CD4-positive, CD25-positive, alpha-beta regulatory T cell (primary cell): ENCODE data around the gene SPRED2. TPM values are rescaled to one million over a fixed set of nuclear protein-coding genes. Genes with fewer than 3 reads are reported as not detected.

Source experiments
- ATAC-seq, 2 donors: fragments of 150-1000 bp; cut with Tn5 transposase; one replicate each; pipeline ENCODE4 v1.10.0; 2021; ENCODE audit warnings: low read depth in 2 of 2, moderate number of reproducible peaks in 2 of 2, moderate library complexity in 1 of 2
- DNase-seq, 3 donors: peaks; one replicate each; pipeline versions ENCODE4 v3.0.0 to v3.0.0-alpha.2; 2012 to 2022; ENCODE audit warnings: mixed read lengths in 1 of 3
- H3K27ac ChIP-seq: one replicate; pipeline ENCODE4 v1.7.0; 2013; ENCODE audit warnings: mild to moderate bottlenecking, low read length; ENCODE audit not compliant: insufficient read depth, poor library complexity, severe bottlenecking
- H3K27me3 ChIP-seq: one replicate; pipeline ENCODE4 v1.7.0; 2013; ENCODE audit warnings: low read length; ENCODE audit not compliant: control insufficient read depth, insufficient read depth
- H3K36me3 ChIP-seq: one replicate; pipeline ENCODE4 v1.7.0; 2013; ENCODE audit warnings: mild to moderate bottlenecking, low read length, moderate library complexity; ENCODE audit not compliant: control insufficient read depth, insufficient read depth
- H3K4me1 ChIP-seq: 2 replicates; pipeline ENCODE4 v1.7.0; 2013; ENCODE audit warnings: mild to moderate bottlenecking, low read length; ENCODE audit not compliant: insufficient read depth, control insufficient read depth, poor library complexity, severe bottlenecking
- H3K4me3 ChIP-seq: one replicate; pipeline ENCODE4 v1.7.0; 2013; ENCODE audit warnings: low read depth, mild to moderate bottlenecking, low read length, moderate library complexity
- H3K9me3 ChIP-seq, 2 experiments: 1 replicate in 1 of 2; 2 replicates in 1 of 2; pipeline ENCODE4 v1.7.0; 2013; ENCODE audit warnings: low read length in 2 of 2, mild to moderate bottlenecking in 1 of 2, moderate library complexity in 1 of 2; ENCODE audit not compliant: control insufficient read depth in 2 of 2
- H3K27ac Mint-ChIP-seq, 3 donors: one replicate each; pipeline ENCODE4 v1.8.0; 2020 to 2022; ENCODE audit warnings: mild to moderate bottlenecking in 3 of 3, mixed read lengths in 3 of 3, moderate library complexity in 2 of 3
- H3K27me3 Mint-ChIP-seq: one replicate; pipeline ENCODE4 v1.8.0; 2022; ENCODE audit warnings: mild to moderate bottlenecking, mixed read lengths
- H3K36me3 Mint-ChIP-seq: one replicate; pipeline ENCODE4 v1.8.0; 2020; ENCODE audit warnings: mixed read lengths
- H3K4me1 Mint-ChIP-seq, 4 donors: one replicate each; pipeline ENCODE4 v1.8.0; 2020 to 2022; ENCODE audit warnings: mixed read lengths in 4 of 4, mild to moderate bottlenecking in 1 of 4
- H3K4me3 Mint-ChIP-seq, 4 donors: one replicate each; pipeline ENCODE4 v1.8.0; 2020 to 2022; ENCODE audit warnings: mild to moderate bottlenecking in 4 of 4, mixed read lengths in 4 of 4, moderate library complexity in 3 of 4
- H3K9me3 Mint-ChIP-seq, 7 donors: one replicate each; pipeline ENCODE4 v1.8.0; 2020 to 2022; ENCODE audit warnings: mixed read lengths in 7 of 7, mild to moderate bottlenecking in 3 of 7, moderate library complexity in 2 of 7
- polyA plus RNA-seq, 4 donors: library from polyadenylated mRNA; unstranded; fragments of 300-500 nt; fragmentation: Illumina TruSeq; gene quantifications; one replicate each; pipeline ENCODE4 v1.2.3, GENCODE V29; 2021
- total RNA-seq: library from RNA; stranded (reverse); gene quantifications from one replicate; pipeline ENCODE4 v1.2.3, GENCODE V29; 2022

Gene SPRED2
- total and polyA plus RNA-seq, 5 donors from 2014 or later: 0.23 to 6.3 (median 1.1) TPM

GRCh38 chr2:65389476-65389875 is 42.9 kb downstream of the SPRED2 start:
- Histone ChIP-seq H3K4me3 (no peak overlapping the region), H3K36me3 (no peaks in the 10 kb centered on the region), H3K27ac (no peak overlapping the region), H3K4me1 (peaks cover 5% of the 10 kb centered on the region), H3K9me3 (no peaks in the 10 kb centered on the region), H3K27me3 (no peaks in the 10 kb centered on the region)
- Mint-ChIP-seq H3K27me3 (no peaks in the 10 kb centered on the region), H3K4me1 (peaks cover 0 to 18% (median 8%) of the 10 kb centered on the region in 4 donors), H3K27ac (peak overlapping the region in 1 of 3 donors; percentile 15), H3K4me3 (no peak overlapping the region), H3K9me3 (no peaks in the 10 kb centered on the region), H3K36me3 (no peaks in the 10 kb centered on the region)
- no peak for ATAC-seq
- no peak for DNase-seq

GRCh38 chr2:65388596-65389390 is 43.6 kb downstream of the SPRED2 start:
- H3K36me3 ChIP-seq: no peaks in the 10 kb centered on the region
- H3K36me3 Mint-ChIP-seq: no peaks in the 10 kb centered on the region
- H3K27me3 ChIP-seq: no peaks in the 10 kb centered on the region
- no peak for DNase-seq
- H3K27ac Mint-ChIP-seq: peak overlapping the region in 1 of 3 donors; percentile 21
- H3K4me3 ChIP-seq: no peak overlapping the region
- no peaks in the 10 kb centered on the region for H3K27me3 Mint-ChIP-seq
- no peak overlapping the region for H3K4me3 Mint-ChIP-seq
- no peaks in the 10 kb centered on the region for H3K9me3 Mint-ChIP-seq
- H3K4me1 Mint-ChIP-seq: peaks cover 0 to 22% (median 8%) of the 10 kb centered on the region in 4 donors
- ATAC-seq: no peak
- H3K27ac ChIP-seq: no peak overlapping the region
- H3K4me1 ChIP-seq: peaks cover 5% of the 10 kb centered on the region
- no peaks in the 10 kb centered on the region for H3K9me3 ChIP-seq

DNA sequence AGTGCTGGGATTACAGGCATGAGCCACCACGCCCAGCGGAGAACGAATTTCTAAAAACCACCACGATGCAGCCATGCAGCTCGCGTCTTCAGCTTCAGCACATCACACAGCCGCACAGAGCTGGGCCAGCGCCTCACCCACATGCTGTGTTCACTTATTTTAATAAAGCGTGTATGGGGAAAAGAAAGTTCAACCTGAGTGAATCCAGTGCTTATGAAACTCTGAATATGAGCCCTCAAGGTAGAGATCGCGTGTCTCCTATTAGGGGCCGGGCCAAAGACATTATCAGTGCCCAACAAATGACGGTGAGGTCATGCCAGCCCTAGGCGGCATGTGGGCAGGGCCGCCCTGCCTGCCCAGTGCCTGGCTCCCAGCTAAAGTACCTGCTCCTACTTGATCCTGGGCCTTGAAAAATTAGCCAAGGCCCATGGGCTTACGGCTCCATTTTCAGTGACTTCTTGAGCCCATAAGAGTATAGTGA is 44.3 kb downstream of the SPRED2 start:
- Histone ChIP-seq H3K9me3 (no peaks in the 10 kb centered on the region), H3K27ac (no peak overlapping the region), H3K4me3 (no peak overlapping the region), H3K27me3 (no peaks in the 10 kb centered on the region), H3K4me1 (peaks cover 9% of the 10 kb centered on the region), H3K36me3 (no peaks in the 10 kb centered on the region)
- Mint-ChIP-seq H3K27me3 (no peaks in the 10 kb centered on the region), H3K36me3 (no peaks in the 10 kb centered on the region), H3K27ac (peak overlapping the region in 1 of 3 donors; percentile 21), H3K4me3 (no peak overlapping the region), H3K4me1 (peaks cover 0 to 29% (median 12%) of the 10 kb centered on the region in 4 donors), H3K9me3 (no peaks in the 10 kb centered on the region)
- DNase-seq: no peak
- no peak for ATAC-seq

GRCh38 chr2:65386989-65387388 is 45.4 kb downstream of the SPRED2 start:
- H3K36me3 ChIP-seq: no peaks in the 10 kb centered on the region
- DNase-seq: no peak
- H3K4me1 ChIP-seq: peaks cover 19% of the 10 kb centered on the region
- H3K27ac ChIP-seq: no peak overlapping the region
- Mint-ChIP-seq H3K27me3 (no peaks in the 10 kb centered on the region), H3K4me3 (no peak overlapping the region), H3K9me3 (no peaks in the 10 kb centered on the region), H3K36me3 (no peaks in the 10 kb centered on the region), H3K4me1 (peaks cover 6 to 40% (median 22%) of the 10 kb centered on the region in 4 donors), H3K27ac (no peak overlapping the region)
- ATAC-seq: no peak
- H3K27me3 ChIP-seq: no peaks in the 10 kb centered on the region
- no peaks in the 10 kb centered on the region for H3K9me3 ChIP-seq
- H3K4me3 ChIP-seq: no peak overlapping the region

DNA sequence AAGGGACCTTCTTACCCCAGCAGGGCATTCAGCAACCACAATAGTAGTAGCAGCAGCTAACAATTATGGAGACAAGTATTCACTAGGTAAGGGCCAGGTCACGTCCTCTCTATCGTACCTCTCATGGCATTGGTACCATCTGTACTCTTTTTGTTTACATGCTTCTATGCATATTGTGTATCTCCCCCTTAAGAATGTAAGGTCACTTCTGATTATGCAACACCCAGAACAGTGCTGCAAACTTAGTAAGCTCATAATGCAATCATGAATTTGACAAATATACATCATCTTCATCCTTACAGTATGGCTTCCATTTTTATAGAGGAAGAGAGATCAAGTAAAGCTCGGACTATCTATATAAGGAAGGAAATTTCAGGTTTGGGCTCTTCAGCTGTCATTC is 46.1 kb downstream of the SPRED2 start:
- no peak overlapping the region for H3K27ac Mint-ChIP-seq
- Histone ChIP-seq H3K4me3 (no peak overlapping the region), H3K9me3 (no peaks in the 10 kb centered on the region), H3K27me3 (no peaks in the 10 kb centered on the region), H3K27ac (no peak overlapping the region), H3K36me3 (no peaks in the 10 kb centered on the region), H3K4me1 (peaks cover 22% of the 10 kb centered on the region)
- DNase-seq (no peak), ATAC-seq (no peak)
- no peaks in the 10 kb centered on the region for H3K27me3 Mint-ChIP-seq
- H3K4me1 Mint-ChIP-seq: peaks cover 6 to 43% (median 25%) of the 10 kb centered on the region in 4 donors
- no peak overlapping the region for H3K4me3 Mint-ChIP-seq
- H3K9me3 Mint-ChIP-seq: no peaks in the 10 kb centered on the region
- H3K36me3 Mint-ChIP-seq: no peaks in the 10 kb centered on the region

GRCh38 chr2:65383541-65384488 is 48.6 kb downstream of the SPRED2 start:
- Mint-ChIP-seq H3K4me3 (peak overlapping the region in 3 of 4 donors; percentile 21 to 61 (median 36)), H3K27me3 (no peaks in the 10 kb centered on the region), H3K9me3 (no peaks in the 10 kb centered on the region), H3K36me3 (no peaks in the 10 kb centered on the region), H3K4me1 (peaks cover 6 to 25% (median 19%) of the 10 kb centered on the region in 4 donors), H3K27ac (peak overlapping the region in 2 of 3 donors; percentile 28 to 72)
- no peaks in the 10 kb centered on the region for H3K9me3 ChIP-seq
- no peak overlapping the region for H3K4me3 ChIP-seq
- H3K27ac ChIP-seq: no peak overlapping the region
- peaks cover 18% of the 10 kb centered on the region for H3K4me1 ChIP-seq
- ATAC-seq (no peak), DNase-seq (no peak)
- H3K27me3 ChIP-seq: no peaks in the 10 kb centered on the region
- H3K36me3 ChIP-seq: no peaks in the 10 kb centered on the region

DNA sequence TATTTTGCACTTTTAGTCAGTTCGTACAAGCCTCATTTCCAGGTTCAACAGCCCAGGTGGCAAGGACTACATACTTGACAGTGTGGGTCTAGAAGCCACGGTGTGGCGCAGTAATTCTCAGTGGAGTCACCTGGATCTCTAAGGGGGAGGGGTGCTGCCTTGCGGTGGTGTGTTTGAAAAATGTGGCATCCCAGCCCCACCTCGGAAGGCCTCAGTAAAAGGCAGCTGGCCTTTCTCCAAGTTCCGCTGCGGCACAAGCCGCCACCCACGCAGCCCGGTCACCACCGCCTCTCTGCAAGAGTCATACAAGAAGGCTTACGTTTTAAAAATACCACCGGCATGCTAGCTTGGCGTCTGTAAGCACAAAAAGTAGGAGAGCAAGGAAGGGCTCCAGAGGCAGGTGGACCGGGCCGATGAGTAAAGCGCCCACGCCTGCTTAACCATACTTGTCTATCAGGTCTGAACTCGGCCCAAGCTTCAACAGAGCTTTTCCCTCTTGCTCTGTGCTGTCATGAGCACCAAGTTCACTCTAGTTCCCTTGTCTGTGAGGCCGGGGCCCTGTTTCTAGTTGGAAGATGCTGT is 49.5 kb downstream of the SPRED2 start:
- Histone ChIP-seq H3K27ac (no peak overlapping the region), H3K4me1 (peaks cover 18% of the 10 kb centered on the region), H3K27me3 (no peaks in the 10 kb centered on the region), H3K36me3 (no peaks in the 10 kb centered on the region), H3K4me3 (peak overlapping the region; percentile 17), H3K9me3 (no peaks in the 10 kb centered on the region)
- ATAC-seq: peak; percentile 74
- H3K4me1 Mint-ChIP-seq: peaks cover 6 to 25% (median 19%) of the 10 kb centered on the region in 4 donors
- H3K9me3 Mint-ChIP-seq: no peaks in the 10 kb centered on the region
- no peaks in the 10 kb centered on the region for H3K27me3 Mint-ChIP-seq
- DNase-seq: peak; percentile 25 to 80 (median 59)
- peak overlapping the region; percentile 48 to 86 (median 76) for H3K4me3 Mint-ChIP-seq
- H3K27ac Mint-ChIP-seq: peak overlapping the region; percentile 71 to 92 (median 73)
- H3K36me3 Mint-ChIP-seq: no peaks in the 10 kb centered on the region
